Measurements from ENCODE around the gene ANKLE1.
"Not testable (repeated sequence)": the region's sequence is repeated elsewhere in the genome, so short reads cannot be mapped to it uniquely, and the experiment has no call there.

The ANKLE1 gene

DNA sequence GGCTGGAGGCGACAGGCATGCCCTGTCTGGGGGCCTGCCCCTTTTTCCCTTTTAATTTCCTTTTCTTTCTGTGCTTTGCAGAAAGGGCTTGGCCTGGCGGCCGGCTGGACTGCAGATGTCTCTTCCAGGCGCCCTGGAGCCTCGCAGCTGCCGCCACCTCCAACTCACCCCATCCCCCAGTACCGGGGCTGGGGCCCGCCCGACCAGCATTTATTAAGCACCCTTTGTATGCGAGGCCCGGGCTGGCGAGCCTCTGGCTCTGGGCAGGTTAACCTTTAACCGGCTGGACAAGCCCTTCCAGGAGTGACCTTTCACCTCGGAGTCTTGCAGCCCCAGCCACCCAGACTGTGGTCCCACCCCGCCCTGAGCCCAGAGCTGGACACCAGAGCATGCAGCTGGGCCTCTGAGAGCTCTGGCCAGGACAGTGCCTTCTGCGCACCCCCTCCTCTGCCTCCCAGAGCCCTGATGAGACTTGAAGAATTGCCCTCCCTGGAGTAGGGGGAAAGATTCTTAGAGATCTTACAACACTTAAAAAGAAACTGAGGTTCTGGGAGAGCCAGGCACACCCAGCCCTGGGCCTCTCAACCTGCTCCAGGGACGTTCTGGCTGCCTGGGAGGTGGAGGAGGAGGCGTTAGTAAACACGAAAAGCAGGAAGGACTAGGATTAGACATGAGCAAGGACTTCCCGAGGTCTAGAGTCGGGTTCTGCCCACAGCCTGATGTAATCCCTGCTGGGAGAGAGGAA, 34.8 kb upstream of the ANKLE1 start:
- no peak for DNase-seq (ENCODE audit: low spot score)

- peak; percentile 66 for DNase-seq (ENCODE audit: low spot score)
Measured at GRCh38 chr19:17248011-17248776, 33.5 kb upstream of the ANKLE1 start.

DNA sequence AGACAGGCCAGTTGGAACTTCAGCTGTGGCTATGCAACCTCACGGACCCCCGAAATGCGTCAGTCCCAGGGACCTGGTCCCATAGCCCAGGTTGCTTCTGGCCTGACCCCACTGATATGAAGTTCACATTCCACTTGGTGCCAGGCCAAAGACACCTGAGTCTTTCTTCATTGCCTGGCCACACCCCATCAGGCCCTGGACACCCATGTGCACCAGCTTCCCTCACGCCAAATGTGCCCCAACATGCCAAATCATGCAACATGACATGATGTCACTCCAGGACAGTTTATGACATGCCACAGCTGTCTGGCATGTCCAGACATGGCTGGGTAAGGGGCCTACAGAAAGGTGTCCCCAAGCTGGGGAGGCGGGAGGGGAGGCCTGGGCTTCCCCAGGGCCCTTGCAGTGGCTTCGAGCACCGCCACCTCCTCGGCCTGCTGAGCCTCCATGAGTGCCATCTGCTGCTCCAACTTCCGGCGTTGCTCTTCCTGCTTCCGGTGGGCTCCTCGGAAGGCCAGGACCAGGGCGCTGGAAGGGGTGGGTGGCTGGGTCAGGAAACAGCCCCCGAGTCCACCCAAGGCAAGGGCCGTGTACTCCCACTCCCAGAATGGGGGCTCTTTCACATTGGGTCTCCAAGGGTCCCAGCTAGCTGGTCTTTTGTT, 31.7 kb upstream of the ANKLE1 start:
- DNase-seq (ENCODE audit: low spot score) = no peak

- no peak for DNase-seq (ENCODE audit: low spot score)
Measured at GRCh38 chr19:17254636-17255035, 27.1 kb upstream of the ANKLE1 start.

- no peak for DNase-seq (ENCODE audit: low spot score)
Measured at GRCh38 chr19:17255150-17255621, 26.5 kb upstream of the ANKLE1 start.

- no peak for DNase-seq (ENCODE audit: low spot score)
Measured at GRCh38 chr19:17256130-17256529, 25.6 kb upstream of the ANKLE1 start.

GRCh38 chr19:17259118-17259780, 22.5 kb upstream of the ANKLE1 start:
- no peak for DNase-seq (ENCODE audit: low spot score)

- no peak for DNase-seq (ENCODE audit: low spot score)
Measured at GRCh38 chr19:17259934-17260333, 21.8 kb upstream of the ANKLE1 start.

GRCh38 chr19:17260842-17261325, 20.8 kb upstream of the ANKLE1 start:
- peak; percentile 93 for DNase-seq (ENCODE audit: low spot score)

DNA sequence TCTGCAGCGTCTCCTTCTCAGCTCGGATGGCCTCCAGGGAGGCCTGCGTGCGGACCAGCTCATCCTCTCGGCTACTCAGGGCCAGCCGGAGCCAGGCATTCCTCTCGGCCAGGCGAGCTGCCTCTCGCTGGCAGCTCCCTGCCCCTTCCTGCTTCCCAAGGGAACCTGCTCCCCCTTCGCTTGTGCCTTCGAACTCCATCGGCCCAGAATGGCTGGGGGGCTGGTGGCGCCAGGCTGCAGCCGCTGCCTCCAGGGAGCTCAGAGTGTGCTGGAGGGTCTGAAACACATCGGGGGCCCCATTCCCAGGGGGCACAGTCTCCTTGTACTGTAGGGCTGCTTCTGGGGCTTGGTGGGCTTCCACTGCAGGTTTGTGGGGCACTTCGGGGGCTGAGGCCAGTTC, 19.1 kb upstream of the ANKLE1 start:
- DNase-seq (ENCODE audit: low spot score) = no peak

- no peak for DNase-seq (ENCODE audit: low spot score)
Measured at GRCh38 chr19:17263712-17264640, 17.7 kb upstream of the ANKLE1 start.

DNA sequence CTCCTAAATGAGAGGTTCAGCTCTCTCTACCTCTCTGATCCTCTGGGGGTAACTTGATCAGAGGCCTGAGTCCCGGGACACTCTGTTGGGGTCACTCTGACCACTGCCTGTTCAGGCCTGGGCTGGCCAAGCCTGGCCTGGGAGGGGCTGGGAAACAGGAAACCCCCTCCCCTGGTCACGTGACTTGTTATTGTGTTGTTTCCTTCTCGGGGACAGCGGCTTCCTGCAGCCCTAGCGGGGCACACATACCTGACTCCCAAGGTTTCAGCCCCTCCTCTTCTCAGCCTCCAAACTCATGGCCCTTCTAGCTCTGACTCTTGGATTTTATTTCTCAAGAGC, 17.1 kb upstream of the ANKLE1 start, which contains the start of gene USHBP1:
Gene USHBP1 (minus strand): TSS at position 105 of the 339 bp plus-strand sequence. CDS start 446 bp downstream, outside the sequence.
- DNase-seq (ENCODE audit: low spot score) = peak; percentile 77

GRCh38 chr19:17266026-17266425, 15.7 kb upstream of the ANKLE1 start:
- no peak for DNase-seq (ENCODE audit: low spot score)

- no peak for DNase-seq (ENCODE audit: low spot score)
Measured at GRCh38 chr19:17266589-17266974, 15.1 kb upstream of the ANKLE1 start.

- DNase-seq (ENCODE audit: low spot score) = peak; percentile 97
Measured at GRCh38 chr19:17266975-17267788, 14.5 kb upstream of the ANKLE1 start, which contains the start of gene BABAM1. TSS of gene BABAM1 (plus strand) at chr19:17267443. CDS start at chr19:17268807, 1,364 bp downstream.

DNA sequence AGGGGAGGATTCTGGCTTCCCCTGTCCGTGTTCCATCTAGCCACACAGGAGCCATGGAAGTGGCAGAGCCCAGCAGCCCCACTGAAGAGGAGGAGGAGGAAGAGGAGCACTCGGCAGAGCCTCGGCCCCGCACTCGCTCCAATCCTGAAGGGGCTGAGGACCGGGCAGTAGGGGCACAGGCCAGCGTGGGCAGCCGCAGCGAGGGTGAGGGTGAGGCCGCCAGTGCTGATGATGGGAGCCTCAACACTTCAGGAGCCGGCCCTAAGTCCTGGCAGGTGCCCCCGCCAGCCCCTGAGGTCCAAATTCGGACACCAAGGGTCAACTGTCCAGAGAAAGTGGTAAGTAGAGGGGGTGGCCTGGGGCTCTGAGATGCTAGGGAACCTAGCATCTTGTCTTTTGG, 12.9 kb upstream of the ANKLE1 start:
- DNase-seq (ENCODE audit: low spot score) = no peak

GRCh38 chr19:17274892-17275291, 6.8 kb upstream of the ANKLE1 start:
- not testable (repeated sequence) for DNase-seq (ENCODE audit: low spot score)

GRCh38 chr19:17275441-17276175, 6.1 kb upstream of the ANKLE1 start:
- no peak for DNase-seq (ENCODE audit: low spot score)

GRCh38 chr19:17279436-17279835, 2.3 kb upstream of the ANKLE1 start:
- DNase-seq (ENCODE audit: low spot score) = no peak

Data from iPS-NIHi11 (cell line).